SK-N-MC (cell line): Measurements from ENCODE around the gene HOXD4.
A peak's percentile ranks its signal among the peaks of the same experiment; 100 is the strongest.

Source experiments
- DNase-seq: peaks from one replicate; pipeline ENCODE4 v3.0.0-alpha.2; 2011; ENCODE audit warnings: low read depth, low spot score
- H3K27ac ChIP-seq: fragments of 200-600 bp; sonication (generic); 2 replicates; pipeline ENCODE4 v1.5.1; 2016; ENCODE audit warnings: mixed run types
- H3K36me3 ChIP-seq: fragments of 200-600 bp; sonication (generic); 2 replicates; pipeline ENCODE4 v1.6.1; 2017; ENCODE audit warnings: antibody characterized with exemption, low read length, mixed read lengths; ENCODE audit not compliant: insufficient read depth
- H3K4me3 ChIP-seq: fragments of 200-600 bp; sonication (generic); 2 replicates; pipeline ENCODE4 v1.5.1; 2016
- H3K9ac ChIP-seq: fragments of 200-600 bp; sonication (generic); 2 replicates; pipeline ENCODE4 v1.8.0; 2017; ENCODE audit warnings: mixed run types, mixed read lengths; ENCODE audit not compliant: insufficient read length
- H3K9me3 ChIP-seq: fragments of 200-600 bp; sonication (generic); 2 replicates; pipeline ENCODE4 v1.6.1; 2017; ENCODE audit warnings: low read depth, mild to moderate bottlenecking, antibody characterized with exemption, low read length, moderate library complexity, mixed read lengths
- EZH2 ChIP-seq: fragments of 200-600 bp; sonication (generic); IDR thresholded peaks from one replicate; pipeline ENCODE4 v1.6.1; 2017; ENCODE audit warnings: antibody characterized with exemption
- FOXP2 ChIP-seq: optimal IDR thresholded peaks from 2 replicates; pipeline ENCODE3; 2011; ENCODE audit warnings: mild to moderate bottlenecking, moderate library complexity; ENCODE audit not compliant: insufficient read depth; ENCODE audit errors: extremely low read length, control extremely low read depth
- POLR2AphosphoS5 ChIP-seq: IDR thresholded peaks from 2 replicates; pipeline ENCODE4 v1.6.1; 2012; ENCODE audit warnings: mild to moderate bottlenecking, low read depth, low read length, borderline replicate concordance

Gene HOXD4

DNA sequence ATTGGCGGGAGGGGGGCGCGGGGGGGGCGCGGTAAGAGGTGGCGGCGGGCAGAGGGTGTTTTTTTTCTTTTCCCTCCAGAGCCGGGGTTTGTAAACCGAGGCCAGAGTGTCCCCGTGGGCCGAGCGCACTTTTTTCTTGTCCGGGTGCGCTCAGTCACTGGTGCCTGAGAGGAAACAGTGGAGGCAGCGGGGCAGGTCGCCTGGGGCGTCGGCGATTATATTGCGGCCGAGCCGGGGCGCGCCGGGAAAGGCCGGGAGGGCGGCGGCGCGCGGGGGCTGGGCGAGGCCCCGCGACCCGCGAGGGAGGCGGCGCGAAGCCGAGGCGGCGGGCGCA lies 21.6 kb upstream of the HOXD4 start:
- peak overlapping the region; percentile 88; the same call in 1 of the 2 replicates for H3K27ac ChIP-seq
- TF ChIP-seq EZH2 (no peak), FOXP2 (no peak), POLR2AphosphoS5 (no peak)

DNA sequence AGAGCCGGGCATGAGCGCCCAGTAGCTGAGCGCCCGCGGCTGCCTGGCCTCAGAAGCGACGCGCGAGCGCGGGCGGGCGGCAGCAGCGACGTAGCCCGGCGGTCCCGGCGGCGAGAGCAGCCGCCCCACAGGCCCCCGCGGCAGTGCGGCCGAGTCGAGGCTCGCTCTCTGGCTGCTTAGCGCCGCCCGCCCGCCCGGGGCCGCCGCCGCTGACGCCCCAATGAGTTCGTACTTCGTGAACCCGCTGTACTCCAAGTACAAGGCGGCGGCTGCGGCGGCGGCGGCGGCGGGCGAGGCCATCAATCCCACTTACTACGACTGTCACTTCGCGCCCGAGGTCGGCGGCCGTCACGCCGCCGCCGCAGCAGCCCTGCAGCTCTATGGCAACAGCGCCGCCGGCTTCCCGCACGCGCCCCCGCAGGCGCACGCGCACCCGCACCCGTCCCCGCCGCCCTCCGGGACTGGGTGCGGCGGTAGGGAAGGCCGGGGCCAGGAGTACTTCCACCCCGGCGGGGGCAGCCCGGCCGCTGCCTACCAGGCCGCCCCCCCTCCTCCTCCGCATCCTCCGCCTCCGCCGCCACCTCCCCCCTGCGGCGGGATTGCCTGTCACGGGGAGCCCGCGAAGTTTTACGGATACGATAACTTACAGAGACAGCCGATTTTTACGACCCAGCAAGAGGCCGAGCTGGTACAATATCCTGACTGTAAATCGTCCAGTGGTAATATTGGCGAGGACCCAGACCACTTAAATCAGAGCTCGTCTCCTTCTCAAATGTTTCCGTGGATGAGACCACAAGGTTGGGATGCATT lies 21.0 kb upstream of the HOXD4 start:
- peak overlapping the region; percentile 17 for H3K9ac ChIP-seq
- peak overlapping the region; percentile 89 for H3K4me3 ChIP-seq
- H3K9me3 ChIP-seq, result no peaks in the 10 kb centered on the region
- DNase-seq, result no peak
- TF ChIP-seq FOXP2, result no peak
- TF ChIP-seq POLR2AphosphoS5, result no peak; the same call in 1 of the 2 replicates
- TF ChIP-seq EZH2, result no peak
- H3K36me3 ChIP-seq, result no peaks in the 10 kb centered on the region
- no peak overlapping the region for H3K27ac ChIP-seq

More for the DNA sequence above, 21.6 kb upstream of the HOXD4 start:
- Histone ChIP-seq H3K9ac (peak overlapping the region; percentile 72), H3K4me3 (peak overlapping the region; percentile 89), H3K9me3 (no peaks in the 10 kb centered on the region), H3K36me3 (no peaks in the 10 kb centered on the region)
- DNase-seq, result no peak

DNA sequence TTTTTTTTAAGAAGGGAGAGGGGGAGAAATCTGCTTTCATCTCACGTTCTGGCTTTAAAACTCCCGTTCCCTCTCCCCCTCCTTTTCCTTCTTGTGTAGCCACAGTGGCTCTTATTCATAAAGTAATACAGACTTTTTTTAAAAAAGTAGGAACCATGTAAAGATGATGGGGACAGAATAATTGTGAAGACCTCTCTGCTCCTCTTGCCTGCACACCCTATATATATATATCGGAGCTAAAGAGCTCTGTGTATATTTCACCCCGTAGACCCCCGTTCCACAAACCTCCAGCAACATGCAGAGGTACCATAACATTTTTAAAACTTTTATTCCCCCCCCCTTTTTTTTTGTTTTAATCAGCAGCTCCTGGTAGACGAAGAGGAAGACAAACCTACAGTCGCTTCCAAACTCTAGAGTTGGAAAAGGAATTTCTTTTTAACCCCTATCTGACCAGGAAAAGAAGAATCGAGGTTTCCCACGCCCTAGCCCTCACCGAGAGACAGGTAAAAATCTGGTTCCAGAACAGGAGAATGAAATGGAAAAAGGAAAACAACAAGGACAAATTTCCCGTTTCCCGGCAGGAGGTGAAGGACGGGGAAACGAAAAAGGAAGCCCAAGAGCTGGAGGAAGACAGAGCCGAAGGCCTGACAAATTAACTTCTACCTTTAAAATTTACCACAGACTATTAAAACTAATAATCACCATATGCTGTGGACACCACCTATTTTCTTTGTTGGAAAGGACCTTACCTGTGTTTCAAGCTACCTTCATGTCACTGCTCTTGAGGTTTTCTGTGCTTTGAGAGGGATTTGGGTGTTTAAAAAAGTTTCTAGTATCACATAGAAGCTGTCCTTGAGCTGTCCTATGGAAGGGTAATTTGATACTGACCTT lies 20.1 kb upstream of the HOXD4 start:
- no peak for DNase-seq

DNA sequence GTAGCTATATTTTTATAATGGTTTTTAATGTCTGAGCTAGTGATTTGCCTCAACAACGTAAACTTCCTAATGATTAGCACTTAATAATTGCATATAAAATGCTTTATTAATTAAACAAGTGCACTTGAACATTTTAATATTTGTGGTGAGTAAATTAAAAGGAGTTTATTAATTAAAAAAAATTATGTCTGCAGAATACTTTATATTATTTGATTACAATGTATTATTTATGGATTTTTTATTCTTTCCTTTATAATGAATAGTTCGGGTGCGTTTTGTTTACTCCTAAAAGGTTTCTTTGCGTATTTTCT lies 19.5 kb upstream of the HOXD4 start:
- TF ChIP-seq FOXP2 (no peak), POLR2AphosphoS5 (no peak), EZH2 (no peak)
- no peak for DNase-seq
- Histone ChIP-seq H3K36me3 (no peaks in the 10 kb centered on the region), H3K27ac (no peak overlapping the region), H3K9ac (no peak overlapping the region), H3K4me3 (peak overlapping the region; percentile 89; the same call in 1 of the 2 replicates), H3K9me3 (no peaks in the 10 kb centered on the region)

More for the DNA sequence above, 20.1 kb upstream of the HOXD4 start:
- Histone ChIP-seq H3K9me3 (no peaks in the 10 kb centered on the region), H3K36me3 (no peaks in the 10 kb centered on the region), H3K27ac (no peak overlapping the region), H3K4me3 (peak overlapping the region; percentile 89), H3K9ac (peak overlapping the region; percentile 17)
- TF ChIP-seq EZH2, result no peak
- TF ChIP-seq FOXP2, result no peak
- TF ChIP-seq POLR2AphosphoS5, result no peak

DNA sequence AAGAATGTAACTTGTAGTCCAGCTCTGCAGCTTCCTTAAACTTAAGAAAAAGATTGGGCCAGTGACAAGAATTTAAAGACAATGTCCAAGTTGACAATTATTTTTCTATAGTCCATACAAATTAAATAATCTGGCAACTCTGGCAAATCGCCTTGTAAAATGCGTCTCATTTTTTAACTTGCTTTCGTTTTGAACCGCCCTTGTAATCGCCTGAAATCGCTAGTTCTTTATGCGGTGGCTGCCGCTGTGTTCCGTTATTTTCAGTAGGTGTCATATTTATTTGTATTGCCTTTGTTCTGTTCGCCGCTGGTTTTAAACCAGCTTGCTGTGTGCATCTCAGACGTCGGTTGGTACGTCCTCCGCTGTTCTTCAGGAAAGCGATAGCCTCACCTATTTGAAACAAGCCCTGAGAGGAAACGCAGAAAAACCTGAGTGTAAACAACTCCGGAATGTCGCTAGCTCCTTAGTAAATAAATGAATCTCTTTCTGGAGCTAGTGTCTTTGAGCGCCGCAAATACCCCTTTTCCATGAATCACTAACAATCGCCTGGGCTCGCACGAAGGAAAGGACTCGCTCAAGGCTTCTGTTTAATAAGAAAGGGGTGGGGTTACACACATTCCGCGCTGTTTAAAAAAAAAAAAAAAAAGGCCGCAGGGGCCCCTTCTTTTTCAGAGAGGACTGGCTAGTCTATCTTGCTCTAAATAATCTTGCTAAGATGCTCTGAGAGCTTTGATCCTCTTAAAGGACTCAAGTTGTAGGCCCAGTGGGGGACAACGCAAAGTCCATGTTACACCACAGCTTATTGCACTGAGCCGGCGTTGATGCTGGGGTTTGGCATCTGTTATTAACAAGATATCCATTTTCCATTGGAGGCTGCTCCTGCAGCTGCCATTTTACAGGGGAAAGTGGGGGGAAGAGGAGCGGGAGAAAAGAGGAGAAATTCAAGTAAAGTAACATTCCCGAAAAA lies 18.9 kb upstream of the HOXD4 start:
- H3K9me3 ChIP-seq, result no peaks in the 10 kb centered on the region
- no peak for TF ChIP-seq POLR2AphosphoS5
- TF ChIP-seq EZH2, result no peak
- TF ChIP-seq FOXP2, result no peak
- DNase-seq, result no peak
- H3K9ac ChIP-seq, result no peak overlapping the region
- H3K36me3 ChIP-seq, result no peaks in the 10 kb centered on the region
- no peak overlapping the region for H3K4me3 ChIP-seq
- no peak overlapping the region for H3K27ac ChIP-seq

DNA sequence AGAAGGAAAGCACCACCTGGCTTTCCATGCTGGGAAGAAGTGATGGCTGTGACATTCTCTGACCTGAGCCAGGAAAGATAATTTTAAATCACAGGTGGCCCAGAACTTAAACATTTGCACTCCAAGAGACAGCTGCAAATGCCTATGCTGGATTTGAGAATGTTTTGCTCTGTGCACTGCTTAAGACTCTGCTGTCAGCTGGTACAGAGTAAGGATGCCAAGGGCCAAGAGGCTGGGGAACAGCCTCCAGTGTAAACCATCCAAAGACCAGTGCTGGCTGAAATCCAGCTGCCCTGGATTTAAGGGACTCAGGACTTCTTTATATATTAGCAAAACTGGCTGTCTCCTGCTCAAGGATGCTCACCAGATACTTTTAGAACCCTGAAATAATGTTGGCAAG lies 18.0 kb upstream of the HOXD4 start:
- no peaks in the 10 kb centered on the region for H3K36me3 ChIP-seq
- no peak overlapping the region for H3K9ac ChIP-seq
- DNase-seq, result no peak
- no peak for TF ChIP-seq POLR2AphosphoS5
- H3K9me3 ChIP-seq, result no peaks in the 10 kb centered on the region
- no peak overlapping the region for H3K27ac ChIP-seq
- no peak overlapping the region for H3K4me3 ChIP-seq

DNA sequence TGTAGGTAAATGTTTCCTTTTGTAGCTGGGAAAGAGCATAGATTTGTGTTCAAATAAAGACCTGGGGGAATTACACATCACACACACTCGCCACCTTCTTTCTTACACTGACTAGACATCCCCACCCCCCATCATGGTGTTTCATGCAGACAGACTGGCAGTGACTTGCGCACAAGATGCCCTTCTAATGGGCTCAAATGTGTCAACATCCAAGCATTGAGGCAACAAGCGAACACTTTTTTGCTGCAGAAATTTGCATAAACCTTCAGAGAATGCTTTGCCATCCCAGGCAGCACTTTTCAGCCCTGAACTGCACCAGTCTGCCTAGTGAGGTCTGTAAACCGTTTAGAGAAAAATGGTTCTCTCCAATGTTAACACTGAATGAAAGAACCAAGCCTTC lies 17.3 kb upstream of the HOXD4 start:
- no peak for DNase-seq
- Histone ChIP-seq H3K4me3 (no peak overlapping the region), H3K9me3 (no peaks in the 10 kb centered on the region), H3K27ac (peak overlapping the region; percentile 88; the same call in 1 of the 2 replicates), H3K36me3 (no peaks in the 10 kb centered on the region), H3K9ac (no peak overlapping the region)
- TF ChIP-seq EZH2 (no peak), FOXP2 (no peak), POLR2AphosphoS5 (no peak)
